ENCODE measurements around the gene LY6G5C. TPM values are rescaled to one million over a fixed set of nuclear protein-coding genes. Genes with fewer than 3 reads are reported as not detected.
"Not testable (repeated sequence)": the region's sequence is repeated elsewhere in the genome, so short reads cannot be mapped to it uniquely, and the experiment has no call there.

LY6G5C gene
- total RNA-seq, 2 donors from 2014 or later: 5.4 to 8.8 TPM

DNA sequence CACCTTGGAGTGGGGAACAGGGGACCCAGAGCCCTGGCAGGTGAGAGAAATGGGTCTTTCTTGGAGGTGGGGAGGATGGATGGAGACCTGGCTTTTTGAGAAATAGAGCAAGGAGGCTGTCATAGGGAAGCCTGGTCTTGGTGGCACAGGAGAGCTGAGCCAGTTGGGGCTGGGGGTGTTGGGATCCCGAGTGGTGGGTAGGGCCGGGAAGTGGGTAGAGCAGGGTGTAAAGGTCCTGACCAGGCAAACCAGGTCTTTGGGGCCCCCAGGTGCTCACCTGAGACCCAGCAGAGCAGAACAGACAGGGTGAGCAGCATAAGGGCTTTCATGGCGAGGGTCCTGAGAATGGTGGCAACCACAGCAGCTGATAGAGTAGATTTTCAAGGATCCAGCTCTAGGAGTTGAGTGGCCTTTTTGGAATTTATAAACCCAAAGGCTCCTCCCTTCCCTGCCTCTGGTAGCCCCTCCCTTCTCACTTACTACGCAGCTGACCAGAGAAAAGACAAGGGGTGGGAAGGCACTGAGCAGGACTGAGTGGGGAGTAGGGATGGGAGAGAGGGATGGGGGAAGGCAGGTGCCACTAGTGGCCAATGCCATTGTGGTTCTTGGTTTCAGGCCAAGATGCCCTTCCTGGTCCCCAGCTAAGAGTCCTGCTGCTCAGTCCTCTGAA lies 40.6 kb upstream of the LY6G5C start, which contains the start of gene LY6G6C:
Gene LY6G6C (minus strand): TSS at position 396 of the 670 bp plus-strand sequence. CDS start 67 bp downstream, at position 329.
- Mint-ChIP-seq H3K4me3 (no peak within 1 kb of the TSS), H3K27ac (no peak within 1 kb of the TSS), H3K4me1 (ENCODE audit: low read depth in 2 of 2) (peaks cover 22 to 24% of the 10 kb centered on the region in 2 donors), H3K36me3 (peaks cover 2% of the 10 kb centered on the region), H3K27me3 (no peaks in the 10 kb centered on the region), H3K9me3 (no peaks in the 10 kb centered on the region)
- ATAC-seq (no peak), DNase-seq (ENCODE audit: low spot score) (no peak)

- no peak for DNase-seq (ENCODE audit: low spot score)
- H3K36me3 Mint-ChIP-seq: no peaks in the 10 kb centered on the region
- no peaks in the 10 kb centered on the region for H3K27me3 Mint-ChIP-seq
- H3K27ac Mint-ChIP-seq: peak overlapping the region in 1 of 2 donors; percentile 12
- H3K4me3 Mint-ChIP-seq: no peak overlapping the region
- peak in 1 of 2 donors; percentile 40 for ATAC-seq
- no peaks in the 10 kb centered on the region for H3K9me3 Mint-ChIP-seq
- peaks cover 11 to 12% of the 10 kb centered on the region in 2 donors for H3K4me1 Mint-ChIP-seq (ENCODE audit: low read depth in 2 of 2)
These were observed 39.4 kb upstream of the LY6G5C start for GRCh38 chr6:31720196-31720770.

- H3K4me1 Mint-ChIP-seq (ENCODE audit: low read depth in 2 of 2): peaks cover 6 to 10% of the 10 kb centered on the region in 2 donors
- H3K27ac Mint-ChIP-seq: no peak overlapping the region
- H3K9me3 Mint-ChIP-seq: no peaks in the 10 kb centered on the region
- no peak overlapping the region for H3K4me3 Mint-ChIP-seq
- ATAC-seq: no peak
- DNase-seq (ENCODE audit: low spot score): no peak
- no peaks in the 10 kb centered on the region for H3K36me3 Mint-ChIP-seq
- H3K27me3 Mint-ChIP-seq: no peaks in the 10 kb centered on the region
These were observed 38.1 kb upstream of the LY6G5C start for GRCh38 chr6:31719001-31719400.

DNA sequence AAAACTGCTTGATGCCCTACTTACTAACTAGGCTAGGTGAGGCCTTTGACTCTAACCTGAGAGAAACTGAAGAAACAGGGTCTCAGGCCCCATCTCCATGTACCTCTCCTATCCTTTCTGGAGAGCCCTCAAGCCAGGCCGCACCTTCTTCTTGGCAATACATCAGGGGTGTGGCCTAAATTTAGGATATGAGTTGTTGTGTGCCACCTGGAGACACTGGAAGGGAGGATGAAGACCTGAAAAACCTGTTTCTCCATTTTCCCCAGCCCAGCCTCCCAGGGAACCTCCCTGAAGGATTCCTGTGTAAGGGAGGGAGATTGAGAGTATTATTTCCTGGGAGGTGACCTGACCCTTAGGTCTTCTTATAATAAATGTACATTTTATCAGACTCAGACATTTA lies 37.4 kb upstream of the LY6G5C start:
- no peak for DNase-seq (ENCODE audit: low spot score)
- Mint-ChIP-seq H3K27me3 (no peaks in the 10 kb centered on the region), H3K4me3 (no peak overlapping the region), H3K4me1 (ENCODE audit: low read depth in 2 of 2) (peaks cover 1 to 2% of the 10 kb centered on the region in 2 donors), H3K36me3 (no peaks in the 10 kb centered on the region), H3K9me3 (no peaks in the 10 kb centered on the region), H3K27ac (no peak overlapping the region)
- no peak for ATAC-seq

DNA sequence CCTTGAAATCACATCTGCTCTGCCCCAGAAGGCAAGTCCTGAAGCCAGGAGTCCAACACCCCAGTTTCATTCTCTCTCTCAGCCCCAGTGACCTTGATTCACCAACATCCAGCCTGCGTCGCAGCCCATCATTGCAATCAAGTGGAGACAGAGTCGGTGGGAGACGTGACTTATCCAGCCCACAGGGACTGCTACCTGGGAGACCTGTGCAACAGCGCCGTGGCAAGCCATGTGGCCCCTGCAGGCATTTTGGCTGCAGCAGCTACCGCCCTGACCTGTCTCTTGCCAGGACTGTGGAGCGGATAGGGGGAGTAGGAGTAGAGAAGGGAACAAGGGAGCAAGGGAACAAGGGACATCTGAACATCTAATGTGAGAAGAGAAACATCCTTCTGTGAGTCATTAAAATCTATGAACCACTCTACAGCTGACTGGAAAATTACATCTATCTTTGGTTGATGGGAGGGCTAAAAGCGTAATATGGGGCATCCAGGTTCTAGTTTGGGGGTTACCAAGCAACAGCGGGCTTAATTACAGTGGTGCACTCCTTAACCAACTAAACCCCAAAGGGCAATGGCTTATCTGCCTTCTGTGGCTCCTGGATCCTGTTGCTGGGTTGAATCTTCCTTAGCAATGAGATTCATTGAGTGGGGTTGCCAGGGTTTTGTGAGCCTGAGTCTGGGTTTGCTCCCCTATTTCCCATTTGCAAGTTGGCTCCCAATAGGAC lies 36.8 kb upstream of the LY6G5C start:
- no peak overlapping the region for H3K27ac Mint-ChIP-seq
- H3K4me3 Mint-ChIP-seq: no peak overlapping the region
- no peak for ATAC-seq
- H3K27me3 Mint-ChIP-seq: peaks cover 0 to under 1% of the 10 kb centered on the region in 2 donors
- no peak for DNase-seq (ENCODE audit: low spot score)
- H3K4me1 Mint-ChIP-seq (ENCODE audit: low read depth in 2 of 2): no peaks in the 10 kb centered on the region
- H3K36me3 Mint-ChIP-seq: no peaks in the 10 kb centered on the region
- no peaks in the 10 kb centered on the region for H3K9me3 Mint-ChIP-seq

- H3K27ac Mint-ChIP-seq: no peak within 1 kb of the TSS
- H3K27me3 Mint-ChIP-seq: peaks cover 0 to 2% of the 10 kb centered on the region in 2 donors
- no peaks in the 10 kb centered on the region for H3K9me3 Mint-ChIP-seq
- peaks cover 12 to 17% of the 10 kb centered on the region in 2 donors for H3K4me1 Mint-ChIP-seq (ENCODE audit: low read depth in 2 of 2)
- no peak within 1 kb of the TSS for H3K4me3 Mint-ChIP-seq
- DNase-seq (ENCODE audit: low spot score) (no peak), ATAC-seq (no peak)
- H3K36me3 Mint-ChIP-seq: no peaks in the 10 kb centered on the region
These were observed 34.4 kb upstream of the LY6G5C start, which contains the start of gene LY6G6D for GRCh38 chr6:31715022-31715958. LY6G6D (plus strand) TSS chr6:31715348; CDS start chr6:31715356, 8 bp downstream.

- DNase-seq (ENCODE audit: low spot score) (no peak), ATAC-seq (no peak)
- peaks cover 12 to 17% of the 10 kb centered on the region in 2 donors for H3K4me1 Mint-ChIP-seq (ENCODE audit: low read depth in 2 of 2)
- no peaks in the 10 kb centered on the region for H3K36me3 Mint-ChIP-seq
- no peak overlapping the region for H3K4me3 Mint-ChIP-seq
- H3K27ac Mint-ChIP-seq: no peak overlapping the region
- H3K9me3 Mint-ChIP-seq: no peaks in the 10 kb centered on the region
- peaks cover 0 to 2% of the 10 kb centered on the region in 2 donors for H3K27me3 Mint-ChIP-seq
These were observed 33.3 kb upstream of the LY6G5C start for GRCh38 chr6:31713991-31714684.

GRCh38 chr6:31713465-31713864 lies 32.6 kb upstream of the LY6G5C start:
- ATAC-seq: no peak
- peak overlapping the region in 1 of 2 donors; percentile 9 for H3K27ac Mint-ChIP-seq

GRCh38 chr6:31712296-31712695 lies 31.4 kb upstream of the LY6G5C start:
- Mint-ChIP-seq H3K36me3 (no peaks in the 10 kb centered on the region), H3K27me3 (peaks cover 0 to 2% of the 10 kb centered on the region in 2 donors), H3K4me1 (ENCODE audit: low read depth in 2 of 2) (peaks cover 12 to 17% of the 10 kb centered on the region in 2 donors), H3K27ac (no peak overlapping the region), H3K4me3 (no peak overlapping the region), H3K9me3 (no peaks in the 10 kb centered on the region)
- DNase-seq (ENCODE audit: low spot score): no peak
- no peak for ATAC-seq

More at GRCh38 chr6:31713465-31713864, 32.6 kb upstream of the LY6G5C start:
- no peak for DNase-seq (ENCODE audit: low spot score)
- no peaks in the 10 kb centered on the region for H3K36me3 Mint-ChIP-seq
- H3K4me1 Mint-ChIP-seq (ENCODE audit: low read depth in 2 of 2): peaks cover 12 to 17% of the 10 kb centered on the region in 2 donors
- H3K4me3 Mint-ChIP-seq: no peak overlapping the region
- H3K9me3 Mint-ChIP-seq: no peaks in the 10 kb centered on the region
- H3K27me3 Mint-ChIP-seq: peaks cover 0 to 2% of the 10 kb centered on the region in 2 donors

- no peak for DNase-seq (ENCODE audit: low spot score)
- H3K27me3 Mint-ChIP-seq: peaks cover 0 to 2% of the 10 kb centered on the region in 2 donors
- peak overlapping the region; percentile 39 for H3K4me3 Mint-ChIP-seq
- peaks cover 12 to 17% of the 10 kb centered on the region in 2 donors for H3K4me1 Mint-ChIP-seq (ENCODE audit: low read depth in 2 of 2)
- no peaks in the 10 kb centered on the region for H3K9me3 Mint-ChIP-seq
- H3K27ac Mint-ChIP-seq: peak overlapping the region; percentile 27 to 80
- peak; percentile 46 to 51 for ATAC-seq
- H3K36me3 Mint-ChIP-seq: no peaks in the 10 kb centered on the region
These were observed 30.4 kb upstream of the LY6G5C start for GRCh38 chr6:31711233-31711632.

DNA sequence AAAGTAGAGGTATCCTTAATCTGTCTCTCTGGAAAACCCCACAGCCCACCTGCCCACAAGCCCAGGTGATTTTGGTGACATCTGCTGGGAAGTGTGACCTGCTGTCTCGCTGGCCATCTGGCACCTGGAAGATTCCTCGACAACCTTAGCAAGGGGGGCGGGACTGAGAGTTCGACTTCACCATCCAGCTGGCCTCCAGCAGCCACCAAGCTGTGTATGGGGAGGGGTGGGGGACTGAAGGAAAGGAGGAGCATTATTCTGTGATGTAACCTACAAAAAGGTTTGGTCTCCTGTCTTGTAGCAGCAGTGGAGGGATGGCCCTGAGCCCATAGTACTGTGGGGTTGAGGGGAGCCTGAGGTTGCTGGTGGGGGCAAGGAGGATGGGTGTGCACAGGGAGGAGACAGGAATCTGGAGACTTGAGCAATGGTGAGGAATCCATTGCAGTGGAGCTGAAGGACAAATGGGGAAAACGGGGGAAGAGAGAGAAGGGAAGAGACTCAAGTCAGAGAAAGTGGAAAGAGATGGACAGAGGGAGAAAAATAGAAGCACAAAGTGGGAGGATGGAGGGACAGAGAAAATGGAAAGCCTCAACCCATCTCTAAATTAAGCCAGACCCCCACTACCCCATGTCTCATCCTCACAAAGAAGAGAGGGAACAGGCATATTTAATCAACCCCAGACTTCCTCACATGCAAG lies 29.8 kb upstream of the LY6G5C start:
- DNase-seq (ENCODE audit: low spot score) (no peak), ATAC-seq (no peak)
- H3K4me1 Mint-ChIP-seq (ENCODE audit: low read depth in 2 of 2): peaks cover 12 to 17% of the 10 kb centered on the region in 2 donors
- peak overlapping the region; percentile 39 for H3K4me3 Mint-ChIP-seq
- no peaks in the 10 kb centered on the region for H3K36me3 Mint-ChIP-seq
- no peaks in the 10 kb centered on the region for H3K9me3 Mint-ChIP-seq
- H3K27me3 Mint-ChIP-seq: peaks cover 0 to 2% of the 10 kb centered on the region in 2 donors
- peak overlapping the region; percentile 27 to 80 for H3K27ac Mint-ChIP-seq

DNA sequence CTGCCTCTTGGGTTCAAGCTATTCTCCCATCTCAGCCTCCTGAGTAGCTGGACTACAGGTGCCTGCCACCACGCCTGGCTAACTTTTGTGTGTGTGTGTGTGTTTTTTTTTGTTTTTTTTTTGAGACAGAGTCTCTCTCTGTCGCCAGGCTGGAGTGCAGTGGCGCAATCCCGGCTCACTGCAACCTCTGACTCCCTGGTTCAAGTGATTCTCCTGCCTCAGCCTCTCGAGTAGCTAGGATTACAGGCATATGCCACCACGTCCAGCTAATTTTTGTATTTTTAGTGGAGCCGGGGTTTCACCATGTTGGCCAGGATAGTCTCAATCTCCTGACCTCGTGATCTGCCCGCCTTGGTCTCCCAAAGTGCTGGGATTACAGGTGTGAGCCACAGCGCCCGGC lies 28.3 kb upstream of the LY6G5C start:
- peaks cover 12 to 17% of the 10 kb centered on the region in 2 donors for H3K4me1 Mint-ChIP-seq (ENCODE audit: low read depth in 2 of 2)
- not testable (repeated sequence) for DNase-seq (ENCODE audit: low spot score); H3K4me3 Mint-ChIP-seq; H3K27ac Mint-ChIP-seq; ATAC-seq; H3K9me3 Mint-ChIP-seq; H3K36me3 Mint-ChIP-seq; H3K27me3 Mint-ChIP-seq
